Neuronal stem cell (in vitro differentiated cells): ENCODE results near the gene TSPAN17.
A peak's percentile ranks its signal among the peaks of the same experiment; 100 is the strongest.

ENCODE experiments used
- DNase-seq: peaks from one replicate; pipeline ENCODE4 v3.0.0-alpha.2; 2013; ENCODE audit warnings: low spot score
- H2AFZ ChIP-seq: one replicate; pipeline ENCODE4 v1.6.1; 2013; ENCODE audit warnings: mild to moderate bottlenecking, low read length, inconsistent platforms
- H2AK5ac ChIP-seq: 2 replicates; pipeline ENCODE4 v1.6.1; 2013; ENCODE audit warnings: low read depth, mild to moderate bottlenecking, inconsistent platforms, low read length, moderate library complexity, mixed read lengths
- H2BK120ac ChIP-seq: 2 replicates; pipeline ENCODE4 v1.6.1; 2013; ENCODE audit warnings: low read depth, mild to moderate bottlenecking, inconsistent platforms, low read length, moderate library complexity, mixed read lengths
- H2BK12ac ChIP-seq: one replicate; pipeline ENCODE4 v1.6.1; 2013; ENCODE audit warnings: low read length, inconsistent platforms
- H2BK15ac ChIP-seq: 2 replicates; pipeline ENCODE4 v1.6.1; 2013; ENCODE audit warnings: mild to moderate bottlenecking, low read length, inconsistent platforms, mixed read lengths
- H2BK5ac ChIP-seq: one replicate; pipeline ENCODE4 v1.6.1; 2013; ENCODE audit warnings: inconsistent platforms, mild to moderate bottlenecking, low read length, moderate library complexity
- H3K14ac ChIP-seq: one replicate; pipeline ENCODE4 v1.6.1; 2013; ENCODE audit warnings: low read length, inconsistent platforms
- H3K18ac ChIP-seq: 2 replicates; pipeline ENCODE4 v1.6.1; 2013; ENCODE audit warnings: low read length, inconsistent platforms
- H3K23ac ChIP-seq: 2 replicates; pipeline ENCODE4 v1.6.1; 2013; ENCODE audit warnings: low read depth, mild to moderate bottlenecking, mixed read lengths, low read length, inconsistent platforms; ENCODE audit not compliant: poor library complexity
- H3K27ac ChIP-seq: replicated peaks from 3 replicates; pipeline ENCODE4 v1.5.1; 2013; ENCODE audit warnings: low read length, inconsistent platforms
- H3K27me3 ChIP-seq, 3 experiments: 2 replicates each; pipeline ENCODE4 v1.6.1; 2013; ENCODE audit warnings: low read length in 3 of 3, mild to moderate bottlenecking in 2 of 3, inconsistent platforms in 1 of 3, low read depth in 1 of 3, mixed read lengths in 1 of 3, moderate library complexity in 1 of 3; ENCODE audit not compliant: control insufficient read depth in 3 of 3, insufficient read depth in 3 of 3
- H3K36me3 ChIP-seq, 2 donors: replicated peaks in 1 of 2; 2 replicates each; pipeline ENCODE4 v1.6.1; 2013; ENCODE audit warnings: low read length in 2 of 2; ENCODE audit not compliant: control insufficient read depth in 2 of 2, insufficient read depth in 2 of 2
- H3K4ac ChIP-seq: 2 replicates; pipeline ENCODE4 v1.6.1; 2013; ENCODE audit warnings: inconsistent platforms, mild to moderate bottlenecking, low read length, moderate library complexity
- H3K4me1 ChIP-seq, 2 donors: 1 replicate in 1 of 2; 2 replicates in 1 of 2; pipeline ENCODE4 v1.6.1; 2013; ENCODE audit warnings: low read length in 2 of 2, low read depth in 1 of 2; ENCODE audit not compliant: control insufficient read depth in 2 of 2, insufficient read depth in 1 of 2
- H3K4me2 ChIP-seq: one replicate; pipeline ENCODE4 v1.6.1; 2013; ENCODE audit warnings: mild to moderate bottlenecking, low read length, inconsistent platforms; ENCODE audit not compliant: insufficient read depth, poor library complexity, severe bottlenecking
- H3K4me3 ChIP-seq, 2 donors: 2 replicates each; pipeline ENCODE4 v1.5.1; 2013; ENCODE audit warnings: low read length in 2 of 2, mild to moderate bottlenecking in 2 of 2, inconsistent platforms in 1 of 2, moderate library complexity in 1 of 2
- H3K79me1 ChIP-seq: one replicate; pipeline ENCODE4 v1.6.1; 2013; ENCODE audit warnings: low read depth, mild to moderate bottlenecking, inconsistent platforms, low read length, moderate library complexity
- H3K9ac ChIP-seq: one replicate; pipeline ENCODE4 v1.6.1; 2013; ENCODE audit warnings: mild to moderate bottlenecking, low read depth, low read length, inconsistent platforms; ENCODE audit not compliant: poor library complexity
- H3K9me3 ChIP-seq, 2 donors: replicated peaks in 1 of 2; 2 replicates each; pipeline versions ENCODE3 to v1.6.1; 2013; ENCODE audit warnings: low read length in 2 of 2, mild to moderate bottlenecking in 2 of 2, inconsistent platforms in 1 of 2, low read depth in 1 of 2, mixed read lengths in 1 of 2, moderate library complexity in 1 of 2; ENCODE audit not compliant: control insufficient read depth in 2 of 2, insufficient read depth in 1 of 2
- H4K8ac ChIP-seq: one replicate; pipeline ENCODE4 v1.6.1; 2013; ENCODE audit warnings: low read depth, mild to moderate bottlenecking, inconsistent platforms, low read length, moderate library complexity
- H4K91ac ChIP-seq: one replicate; pipeline ENCODE4 v1.6.1; 2013; ENCODE audit warnings: low read length, low read depth, mild to moderate bottlenecking, inconsistent platforms; ENCODE audit not compliant: poor library complexity
- WGBS, 2 donors: extraction: QIAGEN DNeasy Blood & Tissue Kit; methylation state at CpG; one replicate each; pipeline ENCODE4 v1.1.7; 2013; ENCODE audit warnings: missing lambda C conversion rate in 2 of 2, mixed read lengths in 1 of 2; ENCODE audit not compliant: insufficient read length in 2 of 2, insufficient replicate concordance in 1 of 2; ENCODE audit errors: extremely low coverage in 2 of 2; 5-methylcytosine and 5-hydroxymethylcytosine counted together

Gene TSPAN17

GRCh38 chr5:176642675-176643490, 4.4 kb upstream of the TSPAN17 start:
- peak overlapping the region; percentile 38 for H2BK15ac ChIP-seq
- WGBS, 2 donors = no CpG with 5 or more reads among the region's 15 CpGs
- no peaks in the 10 kb centered on the region for H3K9me3 ChIP-seq
- H2BK12ac ChIP-seq = no peak overlapping the region
- H3K4me1 ChIP-seq = peaks cover 2 to 13% of the 10 kb centered on the region in 2 donors
- H3K79me1 ChIP-seq = no peaks in the 10 kb centered on the region
- no peaks in the 10 kb centered on the region for H3K36me3 ChIP-seq
- peaks cover 0 to 78% (median 0%) of the 10 kb centered on the region in 3 experiments for H3K27me3 ChIP-seq
- no peak overlapping the region for H2AFZ ChIP-seq
- H3K4ac ChIP-seq = no peak overlapping the region
- no peak overlapping the region for H3K27ac ChIP-seq
- H3K18ac ChIP-seq = peak overlapping the region; percentile 81
- H3K4me3 ChIP-seq = no peak overlapping the region
- peak overlapping the region; percentile 1 for H3K9ac ChIP-seq
- H3K4me2 ChIP-seq = no peak overlapping the region
- no peak overlapping the region for H3K23ac ChIP-seq
- H2BK5ac ChIP-seq = no peak overlapping the region
- DNase-seq = no peak
- H3K14ac ChIP-seq = no peak overlapping the region
- no peak overlapping the region for H2BK120ac ChIP-seq
- no peak overlapping the region for H4K8ac ChIP-seq
- H2AK5ac ChIP-seq = peak overlapping the region; percentile 89
- no peak overlapping the region for H4K91ac ChIP-seq

DNA sequence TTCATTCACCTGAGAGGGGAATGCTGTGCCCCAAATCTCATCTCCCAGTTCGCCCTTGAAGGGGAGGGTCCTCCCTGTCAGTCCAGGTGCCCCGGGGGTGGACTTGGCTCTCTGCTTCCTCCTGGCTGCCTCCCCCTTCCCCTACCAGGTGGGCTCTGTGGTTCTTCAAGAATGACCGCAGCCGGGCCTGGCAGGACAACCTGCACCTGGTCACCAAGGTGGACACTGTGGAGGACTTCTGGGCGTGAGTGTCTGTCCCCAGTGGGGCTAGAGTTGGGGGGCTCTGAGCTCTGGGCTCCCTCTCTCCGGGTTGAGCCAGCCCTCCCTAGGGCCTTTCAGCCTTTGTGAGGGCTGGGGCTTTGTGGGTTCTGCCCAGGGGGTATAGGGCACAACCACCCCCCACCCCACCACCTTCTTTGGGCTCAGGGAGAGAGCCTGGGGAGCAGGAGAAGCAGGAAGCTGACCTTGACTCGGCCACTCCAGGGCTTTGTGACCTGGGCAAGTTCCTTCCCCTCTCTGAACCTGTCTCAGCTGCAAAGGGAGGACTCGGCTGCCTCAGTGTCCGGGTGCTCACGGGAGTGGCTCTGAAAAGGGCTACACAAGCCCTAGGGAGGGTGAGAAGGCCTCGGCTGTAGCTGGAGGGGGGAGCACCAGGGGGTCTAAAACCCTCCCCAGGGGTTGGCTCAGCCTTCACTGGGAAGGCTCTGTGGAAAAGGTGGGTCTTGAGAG, 3.6 kb upstream of the TSPAN17 start:
- Histone ChIP-seq H3K14ac (no peak overlapping the region), H3K18ac (peak overlapping the region; percentile 44), H3K27me3 (peaks cover 0 to 71% (median 2%) of the 10 kb centered on the region in 3 experiments), H3K4me1 (peaks cover 4 to 19% of the 10 kb centered on the region in 2 donors), H2BK15ac (peak overlapping the region; percentile 81), H3K9ac (peak overlapping the region; percentile 50), H2AFZ (no peak overlapping the region), H3K4me2 (no peak overlapping the region), H3K27ac (no peak overlapping the region), H2BK120ac (no peak overlapping the region), H3K4me3 (no peak overlapping the region), H2BK5ac (no peak overlapping the region), H4K91ac (no peak overlapping the region), H3K4ac (no peak overlapping the region), H3K23ac (peak overlapping the region; percentile 13), H3K79me1 (peaks cover 2% of the 10 kb centered on the region), H4K8ac (no peak overlapping the region), H3K36me3 (no peaks in the 10 kb centered on the region), H2AK5ac (peak overlapping the region; percentile 97), H3K9me3 (no peaks in the 10 kb centered on the region), H2BK12ac (no peak overlapping the region)
- WGBS, 2 donors = no CpG with 5 or more reads among the region's 11 CpGs
- no peak for DNase-seq

DNA sequence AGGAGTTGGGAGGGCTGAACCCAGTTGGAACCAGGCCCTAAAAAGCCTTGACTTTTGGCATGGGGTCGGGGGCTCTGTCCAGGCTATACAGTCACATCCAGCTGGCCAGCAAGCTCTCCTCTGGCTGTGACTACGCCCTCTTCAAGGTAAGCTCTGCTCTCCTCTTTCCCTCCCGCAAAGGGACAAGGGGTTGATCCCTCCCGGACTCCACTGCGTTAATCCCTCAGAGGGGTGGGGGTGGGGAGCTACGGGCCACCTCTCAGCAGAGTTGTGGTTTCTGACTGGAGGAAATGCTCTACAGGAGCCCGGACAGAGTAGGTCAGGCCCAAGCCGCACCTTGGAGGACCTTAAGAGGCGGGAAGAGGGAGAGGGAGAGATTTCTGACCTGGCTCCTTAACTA, 3.0 kb upstream of the TSPAN17 start:
- no peak overlapping the region for H4K91ac ChIP-seq
- no peak overlapping the region for H3K9ac ChIP-seq
- no peak overlapping the region for H3K23ac ChIP-seq
- H3K4me2 ChIP-seq = no peak overlapping the region
- no peak overlapping the region for H3K27ac ChIP-seq
- H2AFZ ChIP-seq = no peak overlapping the region
- peak overlapping the region; percentile 35 for H2AK5ac ChIP-seq
- H2BK5ac ChIP-seq = no peak overlapping the region
- H2BK15ac ChIP-seq = no peak overlapping the region
- no peaks in the 10 kb centered on the region for H3K36me3 ChIP-seq
- H2BK120ac ChIP-seq = no peak overlapping the region
- H3K79me1 ChIP-seq = peaks cover 2% of the 10 kb centered on the region
- H3K9me3 ChIP-seq = no peaks in the 10 kb centered on the region
- no peak for DNase-seq
- no CpG with 5 or more reads among the region's 9 CpGs for WGBS, 2 donors
- H3K4ac ChIP-seq = no peak overlapping the region
- no peak overlapping the region for H3K14ac ChIP-seq
- H3K18ac ChIP-seq = peak overlapping the region; percentile 44
- H3K27me3 ChIP-seq = peaks cover 0 to 67% (median 4%) of the 10 kb centered on the region in 3 experiments
- H4K8ac ChIP-seq = no peak overlapping the region
- peaks cover 4 to 19% of the 10 kb centered on the region in 2 donors for H3K4me1 ChIP-seq
- no peak overlapping the region for H3K4me3 ChIP-seq
- no peak overlapping the region for H2BK12ac ChIP-seq
